ENCODE results near the gene CCDC146. TPM values are rescaled to one million over a fixed set of nuclear protein-coding genes. Genes with fewer than 3 reads are reported as not detected.

The CCDC146 gene
- polyA plus RNA-seq, 3 donors = 0.08 to 7.2 (median 0.40) TPM

DNA sequence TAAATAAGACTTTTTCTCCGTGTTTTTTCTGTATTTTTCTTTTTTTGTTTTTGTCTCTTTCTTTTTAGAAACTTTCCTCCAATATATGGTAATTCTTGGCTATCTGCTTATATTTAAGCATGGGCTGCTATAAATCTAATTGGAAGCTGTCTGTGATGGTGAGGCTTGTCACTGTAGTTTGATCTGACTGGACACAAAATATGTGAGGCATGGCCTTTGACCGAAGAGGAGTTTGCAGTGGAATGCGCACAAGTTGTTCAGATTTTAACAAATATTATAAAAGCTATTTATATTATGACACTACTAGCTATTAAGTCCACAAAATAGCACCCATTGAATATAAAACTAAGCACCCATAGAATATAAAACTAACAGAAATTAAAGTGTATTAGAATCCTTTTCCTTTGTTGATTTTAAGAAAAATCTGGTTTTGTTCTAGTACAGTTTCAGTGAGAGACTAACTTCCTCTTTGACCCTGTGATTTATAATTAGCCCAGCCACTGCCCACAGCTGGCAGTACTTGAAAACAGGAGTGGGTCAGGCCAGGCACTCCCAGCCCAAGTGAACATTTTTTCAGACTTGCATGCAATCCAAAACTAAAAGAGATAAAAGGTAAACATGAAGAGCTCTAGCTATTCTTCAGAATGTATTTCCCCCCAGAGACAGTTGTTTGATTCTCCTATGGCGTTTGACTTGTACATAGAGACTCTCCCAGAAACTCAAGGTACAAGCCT is 147.1 kb downstream of the CCDC146 start:
- WGBS (ENCODE audit: insufficient coverage) = no CpG with 5 or more reads among the region's 4 CpGs
- no peak overlapping the region for H3K9ac ChIP-seq (ENCODE audit: insufficient read depth, low read length, poor library complexity, severe bottlenecking)
- Mint-ChIP-seq H3K27ac (peak overlapping the region in 3 of 7 donors; percentile 7 to 47 (median 15)), H3K9me3 (no peaks in the 10 kb centered on the region), H3K4me1 (peaks cover 10% of the 10 kb centered on the region), H3K27me3 (ENCODE audit: low read depth in 3 of 3) (no peaks in the 10 kb centered on the region), H3K4me3 (no peak overlapping the region), H3K36me3 (peaks cover 7 to 15% of the 10 kb centered on the region in 2 donors)
- no peak overlapping the region for H3K4me3 ChIP-seq (replicated peaks in 1 of 3; ENCODE audit: low read depth in 2 of 3, low read length in 3 of 3)
- no peaks in the 10 kb centered on the region for H3K27me3 ChIP-seq (ENCODE audit: control insufficient read depth in 2 of 2, insufficient read depth in 2 of 2, low read length in 2 of 2)
- H4K20me1 ChIP-seq (ENCODE audit: insufficient read depth, low read length) = no peaks in the 10 kb centered on the region
- TF ChIP-seq, protein P1, sequence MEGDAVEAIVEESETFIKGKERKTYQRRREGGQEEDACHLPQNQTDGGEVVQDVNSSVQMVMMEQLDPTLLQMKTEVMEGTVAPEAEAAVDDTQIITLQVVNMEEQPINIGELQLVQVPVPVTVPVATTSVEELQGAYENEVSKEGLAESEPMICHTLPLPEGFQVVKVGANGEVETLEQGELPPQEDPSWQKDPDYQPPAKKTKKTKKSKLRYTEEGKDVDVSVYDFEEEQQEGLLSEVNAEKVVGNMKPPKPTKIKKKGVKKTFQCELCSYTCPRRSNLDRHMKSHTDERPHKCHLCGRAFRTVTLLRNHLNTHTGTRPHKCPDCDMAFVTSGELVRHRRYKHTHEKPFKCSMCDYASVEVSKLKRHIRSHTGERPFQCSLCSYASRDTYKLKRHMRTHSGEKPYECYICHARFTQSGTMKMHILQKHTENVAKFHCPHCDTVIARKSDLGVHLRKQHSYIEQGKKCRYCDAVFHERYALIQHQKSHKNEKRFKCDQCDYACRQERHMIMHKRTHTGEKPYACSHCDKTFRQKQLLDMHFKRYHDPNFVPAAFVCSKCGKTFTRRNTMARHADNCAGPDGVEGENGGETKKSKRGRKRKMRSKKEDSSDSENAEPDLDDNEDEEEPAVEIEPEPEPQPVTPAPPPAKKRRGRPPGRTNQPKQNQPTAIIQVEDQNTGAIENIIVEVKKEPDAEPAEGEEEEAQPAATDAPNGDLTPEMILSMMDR (IDR thresholded peaks at IDR 0.05) = no peak
- peaks cover 8 to 12% of the 10 kb centered on the region in 2 donors for H3K4me1 ChIP-seq (ENCODE audit: control insufficient read depth in 1 of 2, insufficient read depth in 2 of 2, low read length in 2 of 2)
- H3K27ac ChIP-seq (ENCODE audit: low read depth in 1 of 2, low read length in 2 of 2) = no peak overlapping the region
- no peak overlapping the region for H3K4me2 ChIP-seq (replicated peaks; ENCODE audit: extremely low read depth, low read length, poor library complexity, severe bottlenecking)
- intact Hi-C loops (cut with micrococcal nuclease) = loop anchor here (10.0 kb wide), 2 partner anchors 45 to 55 kb away; no protein-coding TSS in a partner anchor
- peak in 2 of 3 donors; percentile 30 to 38 for DNase-seq
- no peak overlapping the region for H2AFZ ChIP-seq (ENCODE audit: insufficient read depth, low read depth, low read length, poor library complexity, severe bottlenecking)
- H3K79me2 ChIP-seq (ENCODE audit: insufficient read depth, low read length) = no peaks in the 10 kb centered on the region
- H3K36me3 ChIP-seq (replicated peaks in 1 of 2; ENCODE audit: control insufficient read depth in 1 of 2, insufficient read depth in 2 of 2, low read length in 2 of 2) = no peaks in the 10 kb centered on the region
- H3K9me3 ChIP-seq (replicated peaks in 1 of 2; ENCODE audit: control insufficient read depth in 1 of 2, insufficient read depth in 1 of 2, low read length in 2 of 2) = no peaks in the 10 kb centered on the region

DNA sequence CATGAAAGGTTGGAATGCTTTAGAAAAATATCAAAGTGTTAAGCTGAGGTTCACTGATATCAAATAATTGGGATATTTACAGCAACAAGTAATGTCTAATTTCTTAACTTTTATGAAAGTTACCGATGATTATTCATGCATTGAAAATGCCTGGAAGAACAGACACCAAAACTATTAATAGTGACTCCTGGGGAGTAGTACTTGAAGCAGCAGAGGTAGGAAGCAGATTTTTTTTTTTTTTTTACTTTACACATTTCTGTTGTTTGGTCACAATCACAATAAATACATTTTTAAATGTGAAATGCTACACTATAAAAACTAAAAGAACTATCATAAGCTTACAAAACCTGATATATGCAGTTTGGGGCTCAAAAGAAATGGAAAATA is 147.7 kb downstream of the CCDC146 start:
- H3K4me2 ChIP-seq (replicated peaks; ENCODE audit: extremely low read depth, low read length, poor library complexity, severe bottlenecking) = no peak overlapping the region
- Mint-ChIP-seq H3K36me3 (peaks cover 9 to 15% of the 10 kb centered on the region in 2 donors), H3K27me3 (ENCODE audit: low read depth in 3 of 3) (no peaks in the 10 kb centered on the region), H3K4me1 (peaks cover 10% of the 10 kb centered on the region), H3K4me3 (no peak overlapping the region), H3K27ac (no peak overlapping the region), H3K9me3 (no peaks in the 10 kb centered on the region)
- H4K20me1 ChIP-seq (ENCODE audit: insufficient read depth, low read length) = no peaks in the 10 kb centered on the region
- intact Hi-C loops (cut with micrococcal nuclease) = no loop called here
- no CpG with 5 or more reads among the region's 1 CpG for WGBS (ENCODE audit: insufficient coverage)
- no peak overlapping the region for H3K9ac ChIP-seq (ENCODE audit: insufficient read depth, low read length, poor library complexity, severe bottlenecking)
- H3K36me3 ChIP-seq (replicated peaks in 1 of 2; ENCODE audit: control insufficient read depth in 1 of 2, insufficient read depth in 2 of 2, low read length in 2 of 2) = no peaks in the 10 kb centered on the region
- H3K79me2 ChIP-seq (ENCODE audit: insufficient read depth, low read length) = no peaks in the 10 kb centered on the region
- no peak overlapping the region for H3K4me3 ChIP-seq (replicated peaks in 1 of 3; ENCODE audit: low read depth in 2 of 3, low read length in 3 of 3)
- H3K27me3 ChIP-seq (ENCODE audit: control insufficient read depth in 2 of 2, insufficient read depth in 2 of 2, low read length in 2 of 2) = no peaks in the 10 kb centered on the region
- peaks cover 8 to 12% of the 10 kb centered on the region in 2 donors for H3K4me1 ChIP-seq (ENCODE audit: control insufficient read depth in 1 of 2, insufficient read depth in 2 of 2, low read length in 2 of 2)
- H3K9me3 ChIP-seq (replicated peaks in 1 of 2; ENCODE audit: control insufficient read depth in 1 of 2, insufficient read depth in 1 of 2, low read length in 2 of 2) = no peaks in the 10 kb centered on the region
- no peak for DNase-seq
- H3K27ac ChIP-seq (ENCODE audit: low read depth in 1 of 2, low read length in 2 of 2) = no peak overlapping the region
- TF ChIP-seq, protein P1 (IDR thresholded peaks at IDR 0.05) = no peak
- H2AFZ ChIP-seq (ENCODE audit: insufficient read depth, low read depth, low read length, poor library complexity, severe bottlenecking) = no peak overlapping the region
